Left ventricle myocardium inferior (tissue), 1 donor: ENCODE data around the gene PROSER1. TPM values are rescaled to one million over a fixed set of nuclear protein-coding genes. Genes with fewer than 3 reads are reported as not detected.

Experiments
- DNase-seq: peaks from one replicate; pipeline ENCODE4 v3.0.0-alpha.2; 2020
- H3K27ac ChIP-seq: fragments of 200-600 bp; replicated peaks from 2 replicates; pipeline ENCODE4 v1.8.0; 2021
- H3K27me3 ChIP-seq: fragments of 200-600 bp; 2 replicates; pipeline ENCODE4 v1.8.0; 2021; ENCODE audit warnings: low read depth
- H3K36me3 ChIP-seq: fragments of 200-600 bp; 2 replicates; pipeline ENCODE4 v1.8.0; 2021
- H3K4me1 ChIP-seq: fragments of 200-600 bp; 2 replicates; pipeline ENCODE4 v1.8.0; 2021
- H3K4me3 ChIP-seq: fragments of 200-600 bp; 2 replicates; pipeline ENCODE4 v1.8.0; 2021; ENCODE audit warnings: mild to moderate bottlenecking, moderate library complexity
- H3K9me3 ChIP-seq: fragments of 200-600 bp; replicated peaks from 2 replicates; pipeline ENCODE4 v1.8.0; 2021
- CTCF ChIP-seq: fragments of 200-600 bp; IDR thresholded peaks from 2 replicates; pipeline ENCODE4 v1.8.0; 2021; ENCODE audit warnings: antibody characterized with exemption, mild to moderate bottlenecking, borderline replicate concordance
- intact Hi-C: fragments of 100-400 bp; cut with micrococcal nuclease; formaldehyde crosslinking; loops from one replicate; pipeline ENCODE4 v1.11.0; 2022
- total RNA-seq: library from RNA; stranded (reverse); fragmentation: NEBNext Ultra II Directional; extraction: Animal tissue kit (Norgen Biotek cat#: 25700); gene quantifications from one replicate; pipeline ENCODE4 v1.2.1, GENCODE V29; 2021
- donor health status: DM: no; HTN: yes; CAD: no; lungs with severe emphysema.

The PROSER1 gene
- total RNA-seq, 1 donor from 2014 or later: 14.2 TPM

- peaks cover 42% of the 10 kb centered on the region for H3K4me1 ChIP-seq
- intact Hi-C loops: no loop called here
- no peaks in the 10 kb centered on the region for H3K9me3 ChIP-seq
- H3K4me3 ChIP-seq: no peak overlapping the region
- H3K27ac ChIP-seq: no peak overlapping the region
- no peak for TF ChIP-seq CTCF
- no peaks in the 10 kb centered on the region for H3K27me3 ChIP-seq
- no peak for DNase-seq
- H3K36me3 ChIP-seq: peaks cover 17% of the 10 kb centered on the region
These were observed 5.7 kb downstream of the PROSER1 start for GRCh38 chr13:39032150-39032549.

GRCh38 chr13:39025433-39025839 lies 12.5 kb downstream of the PROSER1 start:
- intact Hi-C loops: no loop called here
- no peaks in the 10 kb centered on the region for H3K27me3 ChIP-seq
- no peak for TF ChIP-seq CTCF
- no peak for DNase-seq
- H3K36me3 ChIP-seq: peaks cover 82% of the 10 kb centered on the region
- no peak overlapping the region for H3K27ac ChIP-seq
- H3K9me3 ChIP-seq: no peaks in the 10 kb centered on the region
- H3K4me1 ChIP-seq: peaks cover 6% of the 10 kb centered on the region
- H3K4me3 ChIP-seq: no peak overlapping the region

GRCh38 chr13:39023761-39024160 lies 14.1 kb downstream of the PROSER1 start:
- Histone ChIP-seq H3K27ac (no peak overlapping the region), H3K4me1 (peaks cover 6% of the 10 kb centered on the region), H3K36me3 (peaks cover 87% of the 10 kb centered on the region), H3K4me3 (no peak overlapping the region), H3K9me3 (no peaks in the 10 kb centered on the region), H3K27me3 (no peaks in the 10 kb centered on the region)
- intact Hi-C loops: no loop called here
- no peak for DNase-seq
- no peak for TF ChIP-seq CTCF

GRCh38 chr13:39023316-39023715 lies 14.6 kb downstream of the PROSER1 start:
- intact Hi-C loops: no loop called here
- no peak for DNase-seq
- Histone ChIP-seq H3K36me3 (peaks cover 83% of the 10 kb centered on the region), H3K4me1 (peaks cover 6% of the 10 kb centered on the region), H3K4me3 (no peak overlapping the region), H3K27ac (no peak overlapping the region), H3K27me3 (no peaks in the 10 kb centered on the region), H3K9me3 (no peaks in the 10 kb centered on the region)
- no peak for TF ChIP-seq CTCF

- peaks cover 6% of the 10 kb centered on the region for H3K4me1 ChIP-seq
- H3K27ac ChIP-seq: no peak overlapping the region
- intact Hi-C loops: no loop called here
- TF ChIP-seq CTCF: no peak
- no peak overlapping the region for H3K4me3 ChIP-seq
- no peaks in the 10 kb centered on the region for H3K27me3 ChIP-seq
- DNase-seq: no peak
- peaks cover 81% of the 10 kb centered on the region for H3K36me3 ChIP-seq
- no peaks in the 10 kb centered on the region for H3K9me3 ChIP-seq
These were observed 16.9 kb downstream of the PROSER1 start for GRCh38 chr13:39020853-39021462.

GRCh38 chr13:39016787-39017186 lies 21.1 kb downstream of the PROSER1 start:
- Histone ChIP-seq H3K27me3 (no peaks in the 10 kb centered on the region), H3K27ac (no peak overlapping the region), H3K9me3 (no peaks in the 10 kb centered on the region), H3K4me1 (no peaks in the 10 kb centered on the region), H3K36me3 (peaks cover 79% of the 10 kb centered on the region), H3K4me3 (no peak overlapping the region)
- no peak for DNase-seq
- intact Hi-C loops: no loop called here
- TF ChIP-seq CTCF: peak; percentile 55
